ENCODE results near the gene MAGEB17.

- no peak for TF ChIP-seq POLR2AphosphoS5 (IDR thresholded peaks at IDR 0.05; ENCODE audit: low read depth)
- TF ChIP-seq CTCF (IDR thresholded peaks at IDR 0.05; ENCODE audit: insufficient read depth, low read length), result no peak
These were observed 19.2 kb downstream of the MAGEB17 start for GRCh38 chrX:16186380-16187007.
